Adrenal gland (tissue), 5 donors: ENCODE results near the gene SETD4.

ENCODE experiments used
- POLR2A ChIP-seq, 2 donors: fragments of 450-650 bp; IDR thresholded peaks; one replicate each; pipeline ENCODE4 v1.6.1; 2017; ENCODE audit warnings: antibody characterized with exemption in 2 of 2, mild to moderate bottlenecking in 2 of 2, moderate library complexity in 1 of 2
- TF ChIP-seq, protein P1 (sequence below), 6 experiments: fragments of 450-650 bp in 4 of 6; fragments of 200-600 bp in 2 of 6; sonication (generic) in 1 of 6; IDR thresholded peaks; 1 replicate in 5 of 6; 2 replicates in 1 of 6; pipeline versions ENCODE4 v1.5.1 to v1.8.0; 2016 to 2021; ENCODE audit warnings: antibody characterized with exemption in 6 of 6, mild to moderate bottlenecking in 2 of 6, moderate library complexity in 1 of 6
- donor health status: DM: no; HTN: no; CAD: no.

- TF ChIP-seq, protein P1, sequence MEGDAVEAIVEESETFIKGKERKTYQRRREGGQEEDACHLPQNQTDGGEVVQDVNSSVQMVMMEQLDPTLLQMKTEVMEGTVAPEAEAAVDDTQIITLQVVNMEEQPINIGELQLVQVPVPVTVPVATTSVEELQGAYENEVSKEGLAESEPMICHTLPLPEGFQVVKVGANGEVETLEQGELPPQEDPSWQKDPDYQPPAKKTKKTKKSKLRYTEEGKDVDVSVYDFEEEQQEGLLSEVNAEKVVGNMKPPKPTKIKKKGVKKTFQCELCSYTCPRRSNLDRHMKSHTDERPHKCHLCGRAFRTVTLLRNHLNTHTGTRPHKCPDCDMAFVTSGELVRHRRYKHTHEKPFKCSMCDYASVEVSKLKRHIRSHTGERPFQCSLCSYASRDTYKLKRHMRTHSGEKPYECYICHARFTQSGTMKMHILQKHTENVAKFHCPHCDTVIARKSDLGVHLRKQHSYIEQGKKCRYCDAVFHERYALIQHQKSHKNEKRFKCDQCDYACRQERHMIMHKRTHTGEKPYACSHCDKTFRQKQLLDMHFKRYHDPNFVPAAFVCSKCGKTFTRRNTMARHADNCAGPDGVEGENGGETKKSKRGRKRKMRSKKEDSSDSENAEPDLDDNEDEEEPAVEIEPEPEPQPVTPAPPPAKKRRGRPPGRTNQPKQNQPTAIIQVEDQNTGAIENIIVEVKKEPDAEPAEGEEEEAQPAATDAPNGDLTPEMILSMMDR (IDR thresholded peaks at IDR 0.05) = no peak
- no peak for TF ChIP-seq POLR2A (IDR thresholded peaks at IDR 0.05)
Observed at GRCh38 chr21:36079671-36080070, 19.3 kb upstream of the SETD4 start.
